LHCN-M2 (cell line): Measurements from ENCODE around the gene TMEM237. TPM values are rescaled to one million over a fixed set of nuclear protein-coding genes. Genes with fewer than 3 reads are reported as not detected.

Experiments
- total RNA-seq: library from RNA; depleted of rRNA; stranded (reverse); fragments of >200 nt; gene quantifications from 2 replicates; pipeline ENCODE4 v1.2.3, GENCODE V29; 2014; rRNA removed

The TMEM237 gene
- total RNA-seq, 1 experiment from 2014 or later, result 102 TPM

Other genes starting within 250 kb of the TMEM237 start
- gene TRAK2, start 192.0 kb downstream of the TMEM237 start, total RNA-seq, result 47.8 and 73.9 TPM in 2 replicates
- gene STRADB, start 191.8 kb downstream of the TMEM237 start, total RNA-seq, result 255 and 259 TPM in 2 replicates
- 111 and 140 TPM in 2 replicates for gene MPP4, start 55.1 kb upstream of the TMEM237 start, total RNA-seq
- gene ALS2, start 137.4 kb upstream of the TMEM237 start, total RNA-seq, result 24.0 and 25.8 TPM in 2 replicates
- gene CDK15, start 163.0 kb upstream of the TMEM237 start, total RNA-seq, result 45.2 and 47.9 TPM in 2 replicates